CD4-positive, alpha-beta T cell treated with Interleukin-17A for 1 hour (primary cell): ENCODE data around the gene MYH7.
"Not testable (repeated sequence)": the region's sequence is repeated elsewhere in the genome, so short reads cannot be mapped to it uniquely, and the experiment has no call there.

ENCODE experiments used
- DNase-seq: peaks from one replicate; pipeline ENCODE4 v3.0.0-alpha.2; 2020

Gene MYH7

GRCh38 chr14:23406725-23407355 is 28.6 kb downstream of the MYH7 start:
- DNase-seq: no peak

- no peak for DNase-seq
These were observed 29.2 kb downstream of the MYH7 start for GRCh38 chr14:23406244-23406643.

GRCh38 chr14:23405516-23406025 is 29.9 kb downstream of the MYH7 start:
- DNase-seq: no peak

- DNase-seq: no peak
These were observed 30.4 kb downstream of the MYH7 start for GRCh38 chr14:23405096-23405495.

GRCh38 chr14:23404331-23404900 is 31.0 kb downstream of the MYH7 start:
- no peak for DNase-seq

- no peak for DNase-seq
These were observed 31.6 kb downstream of the MYH7 start for GRCh38 chr14:23403908-23404307.

- no peak for DNase-seq
These were observed 32.4 kb downstream of the MYH7 start for GRCh38 chr14:23403139-23403438.

GRCh38 chr14:23402296-23403138 is 32.9 kb downstream of the MYH7 start:
- DNase-seq: no peak

- DNase-seq: no peak
These were observed 34.2 kb downstream of the MYH7 start for GRCh38 chr14:23401291-23401690.

GRCh38 chr14:23400496-23401149 is 34.8 kb downstream of the MYH7 start:
- not testable (repeated sequence) for DNase-seq

GRCh38 chr14:23399591-23399990 is 35.9 kb downstream of the MYH7 start:
- DNase-seq: no peak

- DNase-seq: no peak
These were observed 36.3 kb downstream of the MYH7 start for GRCh38 chr14:23399136-23399535.

- DNase-seq: no peak
These were observed 37.1 kb downstream of the MYH7 start for GRCh38 chr14:23398348-23398747.

- DNase-seq: no peak
These were observed 38.6 kb downstream of the MYH7 start for GRCh38 chr14:23396781-23397407.

- no peak for DNase-seq
These were observed 39.3 kb downstream of the MYH7 start for GRCh38 chr14:23396126-23396525.

GRCh38 chr14:23392613-23393012 is 42.8 kb downstream of the MYH7 start:
- DNase-seq: no peak

- DNase-seq: not testable (repeated sequence)
These were observed 45.6 kb downstream of the MYH7 start for GRCh38 chr14:23389871-23390270.

GRCh38 chr14:23389396-23389795 is 46.1 kb downstream of the MYH7 start:
- no peak for DNase-seq

- no peak for DNase-seq
These were observed 46.5 kb downstream of the MYH7 start for GRCh38 chr14:23388996-23389395.

GRCh38 chr14:23387916-23388882 is 47.3 kb downstream of the MYH7 start:
- no peak for DNase-seq

- DNase-seq: no peak
These were observed 48.5 kb downstream of the MYH7 start for GRCh38 chr14:23386999-23387398.

GRCh38 chr14:23386266-23386657 is 49.2 kb downstream of the MYH7 start:
- DNase-seq: not testable (repeated sequence)
